Keratinocyte (primary cell): ENCODE results near the gene FUT8. TPM values are rescaled to one million over a fixed set of nuclear protein-coding genes. Genes with fewer than 3 reads are reported as not detected.

Experiments used
- DNase-seq: peaks from one replicate; pipeline ENCODE4 v3.0.0-alpha.2; 2011; ENCODE audit warnings: low read depth, missing footprints, low spot score
- FAIRE-seq: peaks from 2 replicates; lab custom pipeline; 2011; peaks lifted over from hg19 to GRCh38; lab: Jason Lieb, UNC
- H2AFZ ChIP-seq: 2 replicates; pipeline ENCODE4 v1.6.0; 2012; ENCODE audit warnings: low read length, control low read depth, inconsistent platforms; ENCODE audit not compliant: control insufficient read depth
- H3K27ac ChIP-seq: 2 replicates; pipeline ENCODE4 v1.5.1; 2011; ENCODE audit warnings: low read length; ENCODE audit not compliant: control insufficient read depth, insufficient read depth
- H3K27me3 ChIP-seq: 3 replicates; pipeline ENCODE4 v1.6.0; 2011; ENCODE audit warnings: low read length; ENCODE audit not compliant: control insufficient read depth, insufficient read depth; ENCODE audit errors: extremely low read depth
- H3K36me3 ChIP-seq, 2 experiments: 2 replicates in 1 of 2; 3 replicates in 1 of 2; pipeline ENCODE4 v1.5.1; 2011; ENCODE audit warnings: low read length in 2 of 2, mild to moderate bottlenecking in 1 of 2; ENCODE audit not compliant: control insufficient read depth in 2 of 2, insufficient read depth in 2 of 2; ENCODE audit errors: extremely low read depth in 1 of 2
- H3K4me1 ChIP-seq: 3 replicates; pipeline ENCODE4 v1.5.1; 2011; ENCODE audit warnings: low read length; ENCODE audit not compliant: control insufficient read depth, insufficient read depth; ENCODE audit errors: extremely low read depth
- H3K4me2 ChIP-seq: 3 replicates; pipeline ENCODE4 v1.6.0; 2011; ENCODE audit warnings: low read depth, low read length; ENCODE audit not compliant: control insufficient read depth, insufficient read depth; ENCODE audit errors: extremely low read depth
- H3K4me3 ChIP-seq, 3 experiments: fragments of 200-600 bp in 1 of 3; sonication (generic) in 1 of 3; 2 replicates in 2 of 3; 3 replicates in 1 of 3; pipeline ENCODE4 v1.5.1; 2011 to 2016; ENCODE audit warnings: low read length in 3 of 3, mild to moderate bottlenecking in 3 of 3, control low read depth in 2 of 3, inconsistent platforms in 1 of 3, low read depth in 1 of 3, mixed read lengths in 1 of 3, mixed run types in 1 of 3, moderate library complexity in 1 of 3; ENCODE audit not compliant: control insufficient read depth in 2 of 3, insufficient read depth in 2 of 3; ENCODE audit errors: extremely low read depth in 1 of 3
- H3K79me2 ChIP-seq: 2 replicates; pipeline ENCODE4 v1.6.0; 2012; ENCODE audit warnings: low read length; ENCODE audit not compliant: control insufficient read depth, insufficient read depth
- H3K9ac ChIP-seq: 3 replicates; pipeline ENCODE4 v1.6.0; 2011; ENCODE audit warnings: low read length; ENCODE audit not compliant: control insufficient read depth, insufficient read depth; ENCODE audit errors: extremely low read depth
- H3K9me1 ChIP-seq: 3 replicates; pipeline ENCODE4 v1.6.0; 2011; ENCODE audit warnings: low read length; ENCODE audit not compliant: control insufficient read depth, insufficient read depth; ENCODE audit errors: extremely low read depth
- H3K9me3 ChIP-seq: 2 replicates; pipeline ENCODE4 v1.5.1; 2012; ENCODE audit warnings: low read depth, low read length; ENCODE audit not compliant: control insufficient read depth
- H4K20me1 ChIP-seq: 3 replicates; pipeline ENCODE4 v1.6.0; 2011; ENCODE audit warnings: low read length; ENCODE audit not compliant: control insufficient read depth, insufficient read depth; ENCODE audit errors: extremely low read depth
- CTCF ChIP-seq, 3 experiments: IDR thresholded peaks in 1 of 3; conservative IDR thresholded peaks in 1 of 3; optimal IDR thresholded peaks in 1 of 3; 2 replicates in 2 of 3; 3 replicates in 1 of 3; pipeline versions ENCODE3 to v1.5.1; 2011; ENCODE audit warnings: low read length in 3 of 3, mild to moderate bottlenecking in 3 of 3, moderate library complexity in 2 of 3, control low read depth in 1 of 3, inconsistent platforms in 1 of 3; ENCODE audit not compliant: insufficient read depth in 2 of 3; ENCODE audit errors: extremely low read depth in 1 of 3
- EZH2 ChIP-seq: IDR thresholded peaks from one replicate; pipeline ENCODE4 v1.6.1; 2012; ENCODE audit warnings: inconsistent platforms, mild to moderate bottlenecking, low read length, moderate library complexity
- dilution Hi-C: fragments of 300-500 bp; cut with MboI; formaldehyde crosslinking; loops from one replicate; pipeline ENCODE4 v1.7.0; 2020; ENCODE audit warnings: low sequenced_read_pairs; ENCODE audit not compliant: extremely low pct_ligation_motif_present
- polyA plus RNA-seq, 5 experiments: library from polyadenylated mRNA; depleted of rRNA in 3 of 5; stranded (reverse) in 3 of 5; stranded (forward) in 1 of 5; unstranded in 1 of 5; fragments of >200 nt; gene quantifications; 1 replicate in 1 of 5; 2 replicates in 3 of 5; 3 replicates in 1 of 5; pipeline versions ENCODE4 v1.2.1 to v1.2.3, GENCODE V29; 2011 to 2012; ENCODE audit warnings: missing spikeins in 2 of 5, low read depth in 1 of 5, low replicate concordance in 1 of 5

Gene FUT8
- polyA plus RNA-seq, 1 donor (not counting 4 experiments of a cell fraction or from before 2014, with no cell fraction given) = 12.5 TPM

- Histone ChIP-seq H3K79me2 (no peaks in the 10 kb centered on the region), H3K36me3 (no peaks in the 10 kb centered on the region), H3K27me3 (no peaks in the 10 kb centered on the region), H3K4me3 (no peak overlapping the region), H3K9me1 (no peaks in the 10 kb centered on the region), H3K9ac (no peak overlapping the region), H2AFZ (no peak overlapping the region), H4K20me1 (no peaks in the 10 kb centered on the region), H3K9me3 (no peaks in the 10 kb centered on the region), H3K4me1 (peaks cover 6% of the 10 kb centered on the region), H3K27ac (no peak overlapping the region), H3K4me2 (no peak overlapping the region)
- DNase-seq (no peak), FAIRE-seq (no peak)
- TF ChIP-seq EZH2 (no peak), CTCF (optimal IDR thresholded peaks at IDR 0.05 in 1 of 3, IDR thresholded peaks at IDR 0.05 in 1 of 3, conservative IDR thresholded peaks at IDR 0.05 in 1 of 3; ENCODE audit: extremely low read depth in 1 of 3, insufficient read depth in 2 of 3, low read length in 3 of 3) (no peak)
- dilution Hi-C loops = no loop called here
These were observed 87.5 kb downstream of the FUT8 start for GRCh38 chr14:65500075-65500474.

GRCh38 chr14:65501328-65501727 is 88.8 kb downstream of the FUT8 start:
- H3K9me3 ChIP-seq = no peaks in the 10 kb centered on the region
- H3K4me3 ChIP-seq = no peak overlapping the region
- dilution Hi-C loops = no loop called here
- H2AFZ ChIP-seq = no peak overlapping the region
- no peaks in the 10 kb centered on the region for H4K20me1 ChIP-seq
- no peak overlapping the region for H3K9ac ChIP-seq
- TF ChIP-seq EZH2 (no peak), CTCF (optimal IDR thresholded peaks at IDR 0.05 in 1 of 3, IDR thresholded peaks at IDR 0.05 in 1 of 3, conservative IDR thresholded peaks at IDR 0.05 in 1 of 3; ENCODE audit: extremely low read depth in 1 of 3, insufficient read depth in 2 of 3, low read length in 3 of 3) (peak in 1 of 3 experiments; percentile 26)
- no peaks in the 10 kb centered on the region for H3K36me3 ChIP-seq
- peaks cover 6% of the 10 kb centered on the region for H3K4me1 ChIP-seq
- FAIRE-seq (no peak), DNase-seq (no peak)
- no peaks in the 10 kb centered on the region for H3K79me2 ChIP-seq
- H3K9me1 ChIP-seq = no peaks in the 10 kb centered on the region
- no peak overlapping the region for H3K27ac ChIP-seq
- H3K27me3 ChIP-seq = no peaks in the 10 kb centered on the region
- H3K4me2 ChIP-seq = no peak overlapping the region
